ENCODE data around the gene SLC40A1. TPM values are rescaled to one million over a fixed set of nuclear protein-coding genes. Genes with fewer than 3 reads are reported as not detected.

The SLC40A1 gene
- total and polyA plus RNA-seq, 2 donors (not counting 1 experiment from before 2014, with no cell fraction given), result 17.2 to 97.4 TPM

- Histone ChIP-seq H3K9ac (ENCODE audit: insufficient read depth, low read length) (no peak overlapping the region), H3K9me3 (ENCODE audit: control insufficient read depth, insufficient read depth, low read depth, low read length) (no peaks in the 10 kb centered on the region), H3K4me1 (ENCODE audit: control insufficient read depth, extremely low read depth, insufficient read depth, low read length) (no peaks in the 10 kb centered on the region), H3K4me2 (ENCODE audit: extremely low read depth, insufficient read depth, low read length) (no peak overlapping the region), H3K36me3 (ENCODE audit: control insufficient read depth, insufficient read depth, low read length) (no peaks in the 10 kb centered on the region), H3K27me3 (ENCODE audit: control insufficient read depth, insufficient read depth, low read length) (no peaks in the 10 kb centered on the region), H3K79me2 (ENCODE audit: control insufficient read depth, insufficient read depth, low read length) (no peaks in the 10 kb centered on the region), H2AFZ (ENCODE audit: low read length) (no peak overlapping the region), H3K4me3 (replicated peaks in 1 of 4; ENCODE audit: control extremely low read depth in 1 of 4, insufficient read depth in 1 of 4, low read depth in 3 of 4, low read length in 4 of 4) (no peak overlapping the region), H3K27ac (ENCODE audit: insufficient read depth, low read length) (no peak overlapping the region), H4K20me1 (ENCODE audit: control insufficient read depth, extremely low read depth, insufficient read depth, low read length) (no peaks in the 10 kb centered on the region)
- TF ChIP-seq, protein P1, sequence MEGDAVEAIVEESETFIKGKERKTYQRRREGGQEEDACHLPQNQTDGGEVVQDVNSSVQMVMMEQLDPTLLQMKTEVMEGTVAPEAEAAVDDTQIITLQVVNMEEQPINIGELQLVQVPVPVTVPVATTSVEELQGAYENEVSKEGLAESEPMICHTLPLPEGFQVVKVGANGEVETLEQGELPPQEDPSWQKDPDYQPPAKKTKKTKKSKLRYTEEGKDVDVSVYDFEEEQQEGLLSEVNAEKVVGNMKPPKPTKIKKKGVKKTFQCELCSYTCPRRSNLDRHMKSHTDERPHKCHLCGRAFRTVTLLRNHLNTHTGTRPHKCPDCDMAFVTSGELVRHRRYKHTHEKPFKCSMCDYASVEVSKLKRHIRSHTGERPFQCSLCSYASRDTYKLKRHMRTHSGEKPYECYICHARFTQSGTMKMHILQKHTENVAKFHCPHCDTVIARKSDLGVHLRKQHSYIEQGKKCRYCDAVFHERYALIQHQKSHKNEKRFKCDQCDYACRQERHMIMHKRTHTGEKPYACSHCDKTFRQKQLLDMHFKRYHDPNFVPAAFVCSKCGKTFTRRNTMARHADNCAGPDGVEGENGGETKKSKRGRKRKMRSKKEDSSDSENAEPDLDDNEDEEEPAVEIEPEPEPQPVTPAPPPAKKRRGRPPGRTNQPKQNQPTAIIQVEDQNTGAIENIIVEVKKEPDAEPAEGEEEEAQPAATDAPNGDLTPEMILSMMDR (conservative IDR thresholded peaks at IDR 0.05 in 1 of 2, IDR thresholded peaks at IDR 0.05 in 1 of 2; ENCODE audit: low read depth in 1 of 2, low read length in 2 of 2), result no peak
- no peak for TF ChIP-seq EZH2 (IDR thresholded peaks at IDR 0.05; ENCODE audit: low read length, missing control alignments)
- DNase-seq (ENCODE audit: low read depth in 2 of 2), result no peak
These were observed 47.2 kb upstream of the SLC40A1 start for GRCh38 chr2:189627789-189628188.

- no peaks in the 10 kb centered on the region for H3K27me3 ChIP-seq (ENCODE audit: control insufficient read depth, insufficient read depth, low read length)
- no peaks in the 10 kb centered on the region for H4K20me1 ChIP-seq (ENCODE audit: control insufficient read depth, extremely low read depth, insufficient read depth, low read length)
- H3K9me3 ChIP-seq (ENCODE audit: control insufficient read depth, insufficient read depth, low read depth, low read length), result no peaks in the 10 kb centered on the region
- no peak overlapping the region for H2AFZ ChIP-seq (ENCODE audit: low read length)
- no peak for TF ChIP-seq EZH2 (IDR thresholded peaks at IDR 0.05; ENCODE audit: low read length, missing control alignments)
- TF ChIP-seq, protein P1 (conservative IDR thresholded peaks at IDR 0.05 in 1 of 2, IDR thresholded peaks at IDR 0.05 in 1 of 2; ENCODE audit: low read depth in 1 of 2, low read length in 2 of 2), result no peak
- no peaks in the 10 kb centered on the region for H3K36me3 ChIP-seq (ENCODE audit: control insufficient read depth, insufficient read depth, low read length)
- no peaks in the 10 kb centered on the region for H3K79me2 ChIP-seq (ENCODE audit: control insufficient read depth, insufficient read depth, low read length)
- H3K9ac ChIP-seq (ENCODE audit: insufficient read depth, low read length), result no peak overlapping the region
- H3K4me2 ChIP-seq (ENCODE audit: extremely low read depth, insufficient read depth, low read length), result no peak overlapping the region
- H3K27ac ChIP-seq (ENCODE audit: insufficient read depth, low read length), result no peak overlapping the region
- H3K4me1 ChIP-seq (ENCODE audit: control insufficient read depth, extremely low read depth, insufficient read depth, low read length), result no peaks in the 10 kb centered on the region
- no peak for DNase-seq (ENCODE audit: low read depth in 2 of 2)
- H3K4me3 ChIP-seq (replicated peaks in 1 of 4; ENCODE audit: control extremely low read depth in 1 of 4, insufficient read depth in 1 of 4, low read depth in 3 of 4, low read length in 4 of 4), result no peak overlapping the region
These were observed 45.0 kb upstream of the SLC40A1 start for GRCh38 chr2:189625636-189626035.

DNA sequence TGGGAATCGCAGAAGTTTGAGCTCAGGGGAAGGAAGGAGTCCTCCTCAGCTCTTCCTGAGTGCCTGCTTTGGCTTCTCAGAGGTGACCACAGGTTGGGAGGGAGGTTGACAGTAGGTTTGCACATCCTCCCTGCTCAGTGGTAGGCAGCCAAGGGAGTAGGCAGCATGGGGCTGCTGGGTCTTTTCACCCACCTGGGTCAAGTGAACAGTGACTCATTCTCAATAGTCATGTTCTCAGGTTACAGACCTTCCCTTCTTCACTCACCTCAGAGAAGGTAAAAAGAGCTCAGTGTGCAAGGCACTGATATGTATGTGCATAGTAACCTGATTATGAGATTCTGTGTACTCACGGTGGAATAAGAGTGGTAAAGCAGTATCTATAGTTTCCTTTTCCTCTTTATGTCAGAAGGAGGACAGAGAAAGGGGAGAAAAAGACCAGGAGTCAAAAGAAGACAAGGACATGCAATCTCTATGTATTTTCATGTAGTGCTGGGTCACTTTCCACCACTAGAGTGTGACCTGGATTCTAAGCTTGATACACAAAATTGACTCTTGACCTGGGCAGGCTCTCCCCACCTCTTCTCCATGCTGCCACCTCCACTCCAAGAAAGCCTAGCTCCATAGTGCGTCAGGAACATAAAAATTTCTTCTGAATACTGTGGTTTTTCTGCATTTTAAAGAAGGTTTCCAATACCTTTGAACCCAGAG lies 44.2 kb upstream of the SLC40A1 start:
- no peaks in the 10 kb centered on the region for H3K4me1 ChIP-seq (ENCODE audit: control insufficient read depth, extremely low read depth, insufficient read depth, low read length)
- H3K27me3 ChIP-seq (ENCODE audit: control insufficient read depth, insufficient read depth, low read length), result no peaks in the 10 kb centered on the region
- DNase-seq (ENCODE audit: low read depth in 2 of 2), result no peak
- no peaks in the 10 kb centered on the region for H3K79me2 ChIP-seq (ENCODE audit: control insufficient read depth, insufficient read depth, low read length)
- H2AFZ ChIP-seq (ENCODE audit: low read length), result no peak overlapping the region
- H3K9me3 ChIP-seq (ENCODE audit: control insufficient read depth, insufficient read depth, low read depth, low read length), result no peaks in the 10 kb centered on the region
- TF ChIP-seq EZH2 (IDR thresholded peaks at IDR 0.05; ENCODE audit: low read length, missing control alignments), result no peak
- TF ChIP-seq, protein P1 (conservative IDR thresholded peaks at IDR 0.05 in 1 of 2, IDR thresholded peaks at IDR 0.05 in 1 of 2; ENCODE audit: low read depth in 1 of 2, low read length in 2 of 2), result no peak
- no peak overlapping the region for H3K4me2 ChIP-seq (ENCODE audit: extremely low read depth, insufficient read depth, low read length)
- no peak overlapping the region for H3K9ac ChIP-seq (ENCODE audit: insufficient read depth, low read length)
- no peak overlapping the region for H3K4me3 ChIP-seq (replicated peaks in 1 of 4; ENCODE audit: control extremely low read depth in 1 of 4, insufficient read depth in 1 of 4, low read depth in 3 of 4, low read length in 4 of 4)
- H3K36me3 ChIP-seq (ENCODE audit: control insufficient read depth, insufficient read depth, low read length), result no peaks in the 10 kb centered on the region
- H4K20me1 ChIP-seq (ENCODE audit: control insufficient read depth, extremely low read depth, insufficient read depth, low read length), result no peaks in the 10 kb centered on the region
- H3K27ac ChIP-seq (ENCODE audit: insufficient read depth, low read length), result no peak overlapping the region
